ENCODE results near the gene HSPA12A.
"Not testable (repeated sequence)": the region's sequence is repeated elsewhere in the genome, so short reads cannot be mapped to it uniquely, and the experiment has no call there.

HSPA12A gene

DNA sequence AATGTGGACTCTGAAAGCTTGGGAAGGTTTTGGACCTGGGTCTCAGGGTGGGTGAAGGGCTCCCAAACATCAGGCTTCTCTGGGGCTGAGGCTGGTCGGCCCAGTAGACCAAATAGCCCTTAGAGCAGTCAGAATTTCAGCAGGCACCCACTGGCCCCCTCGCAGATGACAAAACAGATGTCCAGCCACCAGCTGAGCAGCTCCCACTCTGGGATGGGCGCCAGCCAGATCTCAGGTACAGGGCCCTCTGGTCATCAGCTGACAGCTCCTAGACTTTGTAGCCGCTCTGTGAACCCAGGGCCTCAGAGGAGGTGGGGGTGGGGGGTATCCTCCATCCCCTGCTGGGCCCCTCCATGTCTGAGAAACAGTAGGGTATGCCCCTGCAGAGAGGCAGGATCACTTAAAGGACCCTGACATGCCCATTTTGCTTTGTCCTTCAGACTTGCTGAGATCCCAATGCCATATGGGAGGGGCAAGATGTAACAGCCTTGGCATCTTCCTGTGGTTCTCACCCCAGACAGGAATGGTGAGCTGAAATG is 26.5 kb downstream of the HSPA12A start:
- TF ChIP-seq CTCF (IDR thresholded peaks at IDR 0.05; ENCODE audit: low read depth, low read length): no peak
- DNase-seq (ENCODE audit: extremely low read depth, low read depth): no peak

DNA sequence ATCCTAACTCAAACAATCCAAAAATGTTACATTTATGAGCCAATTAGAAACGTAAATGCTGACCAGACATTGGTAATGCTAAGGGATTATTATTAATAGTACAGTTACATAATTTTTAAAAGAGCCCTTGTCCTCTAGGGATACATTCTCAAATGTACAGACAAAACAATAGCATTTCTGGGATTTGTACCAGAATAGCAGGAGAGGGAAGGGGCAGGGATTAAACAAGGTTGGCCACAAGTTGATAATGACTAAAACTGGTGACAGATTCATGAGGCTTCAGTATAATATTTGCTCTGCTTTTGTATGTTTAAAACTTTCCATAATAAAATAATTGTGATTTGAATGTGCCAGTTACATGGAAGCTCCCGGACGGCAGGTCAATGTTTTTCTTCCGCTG is 27.0 kb downstream of the HSPA12A start:
- no peak for TF ChIP-seq CTCF (IDR thresholded peaks at IDR 0.05; ENCODE audit: low read depth, low read length)
- no peak for DNase-seq (ENCODE audit: extremely low read depth, low read depth)

DNA sequence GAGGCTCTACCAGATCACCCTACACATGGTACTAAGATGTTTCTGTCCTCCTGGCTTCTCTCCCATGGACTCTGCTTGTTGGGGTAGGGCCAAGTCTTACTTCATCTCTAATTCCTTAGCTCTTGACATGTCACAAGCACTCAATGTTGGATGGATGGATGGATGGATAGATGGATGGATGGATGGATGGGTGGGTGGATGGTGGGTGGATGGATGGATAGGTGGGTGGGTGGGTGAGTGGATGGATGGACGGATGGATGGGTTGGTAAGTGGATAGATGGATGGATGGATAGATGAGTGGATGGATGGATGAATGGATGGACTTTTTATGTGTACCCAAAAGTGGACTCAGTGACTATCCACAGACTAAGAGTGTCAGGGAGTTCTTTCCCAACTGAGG is 28.5 kb downstream of the HSPA12A start:
- DNase-seq (ENCODE audit: extremely low read depth, low read depth): no peak
- no peak for TF ChIP-seq CTCF (IDR thresholded peaks at IDR 0.05; ENCODE audit: low read depth, low read length)

- TF ChIP-seq CTCF (IDR thresholded peaks at IDR 0.05; ENCODE audit: low read depth, low read length): no peak
- no peak for DNase-seq (ENCODE audit: extremely low read depth, low read depth)
These were observed 29.3 kb downstream of the HSPA12A start for GRCh38 chr10:116712989-116713543.

DNA sequence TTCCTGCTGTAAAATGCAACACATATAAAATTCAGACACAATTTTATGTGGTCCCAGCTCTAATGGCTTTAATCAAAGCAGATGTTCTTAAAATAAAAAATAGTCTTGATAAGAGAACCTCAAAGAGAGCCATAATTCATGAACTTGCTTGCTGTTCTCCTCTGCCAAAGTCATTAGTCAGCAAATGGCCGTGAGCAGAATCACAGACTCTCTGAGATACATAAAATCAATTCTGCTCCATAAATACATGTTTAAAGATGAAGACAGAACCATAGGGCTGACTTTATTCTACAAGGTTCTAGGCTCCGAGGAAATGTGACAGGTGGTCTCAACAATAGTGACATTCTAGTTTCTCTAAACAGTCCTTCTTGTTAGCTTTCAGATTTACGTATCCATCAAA is 29.8 kb downstream of the HSPA12A start:
- TF ChIP-seq CTCF (IDR thresholded peaks at IDR 0.05; ENCODE audit: low read depth, low read length): no peak
- no peak for DNase-seq (ENCODE audit: extremely low read depth, low read depth)

DNA sequence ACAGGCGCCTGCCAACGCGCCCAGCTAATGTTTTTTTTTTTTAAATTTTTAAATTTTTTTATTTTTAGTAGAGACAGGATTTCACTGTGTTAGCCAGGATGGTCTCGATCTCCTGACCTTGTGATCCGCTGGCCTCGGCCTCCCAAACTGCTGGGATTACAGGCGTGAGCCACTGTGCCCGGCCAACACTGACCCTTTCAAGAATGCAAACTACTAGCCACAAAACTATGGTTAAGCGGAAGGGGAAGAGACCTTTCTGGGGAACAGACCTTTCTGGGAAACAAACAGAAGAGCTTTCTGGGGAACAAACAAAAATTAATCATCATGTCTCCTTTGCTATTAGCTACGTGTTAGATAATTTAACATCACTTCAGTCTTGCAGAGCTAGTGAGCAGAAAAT is 30.6 kb downstream of the HSPA12A start:
- not testable (repeated sequence) for DNase-seq (ENCODE audit: extremely low read depth, low read depth)

GRCh38 chr10:116710076-116710475 is 32.3 kb downstream of the HSPA12A start:
- no peak for DNase-seq (ENCODE audit: extremely low read depth, low read depth)
- TF ChIP-seq CTCF (IDR thresholded peaks at IDR 0.05; ENCODE audit: low read depth, low read length): no peak

DNA sequence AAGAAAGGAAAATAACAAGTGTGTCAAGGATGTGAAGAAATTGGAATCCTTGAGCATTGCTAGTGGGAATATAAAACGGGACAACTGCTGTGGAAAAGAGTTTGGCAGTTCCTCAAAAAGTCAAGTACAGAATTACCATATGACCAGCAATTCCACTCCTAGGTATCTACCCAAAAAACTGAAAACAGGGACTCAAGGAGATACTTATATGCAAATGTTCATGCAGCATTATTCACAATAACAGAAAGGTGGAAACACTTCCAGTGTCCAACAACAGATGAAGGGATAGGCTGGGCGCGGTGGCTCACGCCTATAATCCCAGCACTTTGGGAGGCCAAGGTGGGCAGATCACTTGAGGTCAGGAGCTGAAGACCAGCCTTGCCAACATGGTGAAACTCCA is 33.5 kb downstream of the HSPA12A start:
- TF ChIP-seq CTCF (IDR thresholded peaks at IDR 0.05; ENCODE audit: low read depth, low read length): no peak
- DNase-seq (ENCODE audit: extremely low read depth, low read depth): no peak

Data from AG09319 (cell line).